HepG2 (cell line): ENCODE measurements around the gene ABTB2. TPM values are rescaled to one million over a fixed set of nuclear protein-coding genes. Genes with fewer than 3 reads are reported as not detected.

Experiments
- CHCHD3 ChIP-seq: sonication (generic); formaldehyde crosslinking; IDR thresholded peaks from 2 replicates; pipeline ENCODE4 v1.8.0; 2022; ENCODE audit warnings: mild to moderate bottlenecking, missing genetic modification reagents, moderate library complexity
- GRHL1 ChIP-seq: sonication (generic); formaldehyde crosslinking; conservative IDR thresholded peaks from 2 replicates; pipeline ENCODE4 v1.8.0; 2022; ENCODE audit warnings: missing genetic modification reagents
- MAZ ChIP-seq, 2 experiments: sonication (generic) in 1 of 2; formaldehyde crosslinking in 1 of 2; IDR thresholded peaks; 2 replicates each; pipeline versions ENCODE4 v1.5.0 to v1.6.1; 2012 to 2020; ENCODE audit warnings: low read depth in 2 of 2, mild to moderate bottlenecking in 2 of 2, borderline replicate concordance in 1 of 2, improper control_type of control experiment in 1 of 2, low read length in 1 of 2, missing genetic modification reagents in 1 of 2, moderate library complexity in 1 of 2
- polyA plus RNA-seq, 8 experiments: library from polyadenylated mRNA; depleted of rRNA in 3 of 8; stranded (reverse) in 7 of 8; unstranded in 1 of 8; fragments of >200 nt; fragmentation: Illumina TruSeq in 4 of 8; extraction: Trizol in 4 of 8; gene quantifications; 2 replicates each; pipeline versions ENCODE4 v1.2.1 to v1.2.3, GENCODE V29; 2011 to 2016; ENCODE audit warnings: low read depth in 4 of 8, missing spikeins in 1 of 8, mixed read lengths in 1 of 8; ENCODE audit not compliant: insufficient read depth in 1 of 8
- total RNA-seq, 5 experiments: library from RNA; depleted of rRNA; stranded (reverse); fragments of >200 nt; fragmentation: Illumina TruSeq; extraction: Trizol; gene quantifications; 2 replicates each; pipeline ENCODE4 v1.2.3, GENCODE V29; 2016; ENCODE audit warnings: low read depth in 1 of 5
- TF ChIP-seq, protein P1 (sequence below): sonication (generic); formaldehyde crosslinking; IDR thresholded peaks from 2 replicates; pipeline ENCODE4 v1.4.0; 2020; ENCODE audit warnings: missing genetic modification reagents, borderline replicate concordance
- TF ChIP-seq, protein P2 (sequence below): sonication (generic); formaldehyde crosslinking; IDR thresholded peaks from 2 replicates; pipeline ENCODE4 v1.4.0; 2020; ENCODE audit warnings: missing genetic modification reagents, borderline replicate concordance
- TF ChIP-seq, protein P3 (sequence below): sonication (generic); formaldehyde crosslinking; IDR thresholded peaks from 2 replicates; pipeline ENCODE4 v1.5.1; 2020; ENCODE audit warnings: mild to moderate bottlenecking, missing genetic modification reagents, borderline replicate concordance

ABTB2 gene
- total and polyA plus RNA-seq, 2 of the 13 experiments (the other 11 are each of a cell fraction or from before 2014, with no cell fraction given) = 5.1 to 15.4 TPM

GRCh38 chr11:34169686-34170085 is 188.1 kb downstream of the ABTB2 start (continued):
- TF ChIP-seq, protein P1, sequence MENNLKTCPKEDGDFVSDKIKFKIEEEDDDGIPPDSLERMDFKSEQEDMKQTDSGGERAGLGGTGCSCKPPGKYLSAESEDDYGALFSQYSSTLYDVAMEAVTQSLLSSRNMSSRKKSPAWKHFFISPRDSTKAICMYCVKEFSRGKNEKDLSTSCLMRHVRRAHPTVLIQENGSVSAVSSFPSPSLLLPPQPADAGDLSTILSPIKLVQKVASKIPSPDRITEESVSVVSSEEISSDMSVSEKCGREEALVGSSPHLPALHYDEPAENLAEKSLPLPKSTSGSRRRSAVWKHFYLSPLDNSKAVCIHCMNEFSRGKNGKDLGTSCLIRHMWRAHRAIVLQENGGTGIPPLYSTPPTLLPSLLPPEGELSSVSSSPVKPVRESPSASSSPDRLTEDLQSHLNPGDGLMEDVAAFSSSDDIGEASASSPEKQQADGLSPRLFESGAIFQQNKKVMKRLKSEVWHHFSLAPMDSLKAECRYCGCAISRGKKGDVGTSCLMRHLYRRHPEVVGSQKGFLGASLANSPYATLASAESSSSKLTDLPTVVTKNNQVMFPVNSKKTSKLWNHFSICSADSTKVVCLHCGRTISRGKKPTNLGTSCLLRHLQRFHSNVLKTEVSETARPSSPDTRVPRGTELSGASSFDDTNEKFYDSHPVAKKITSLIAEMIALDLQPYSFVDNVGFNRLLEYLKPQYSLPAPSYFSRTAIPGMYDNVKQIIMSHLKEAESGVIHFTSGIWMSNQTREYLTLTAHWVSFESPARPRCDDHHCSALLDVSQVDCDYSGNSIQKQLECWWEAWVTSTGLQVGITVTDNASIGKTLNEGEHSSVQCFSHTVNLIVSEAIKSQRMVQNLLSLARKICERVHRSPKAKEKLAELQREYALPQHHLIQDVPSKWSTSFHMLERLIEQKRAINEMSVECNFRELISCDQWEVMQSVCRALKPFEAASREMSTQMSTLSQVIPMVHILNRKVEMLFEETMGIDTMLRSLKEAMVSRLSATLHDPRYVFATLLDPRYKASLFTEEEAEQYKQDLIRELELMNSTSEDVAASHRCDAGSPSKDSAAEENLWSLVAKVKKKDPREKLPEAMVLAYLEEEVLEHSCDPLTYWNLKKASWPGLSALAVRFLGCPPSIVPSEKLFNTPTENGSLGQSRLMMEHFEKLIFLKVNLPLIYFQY = no peak
- TF ChIP-seq CHCHD3 (CRISPR knock-in tag) (no peak), GRHL1 (CRISPR knock-in tag) (no peak), MAZ (IDR thresholded peaks at IDR 0.05; ENCODE audit: borderline replicate concordance, low read depth, low read length) (no peak), MAZ (CRISPR knock-in tag; IDR thresholded peaks at IDR 0.05; ENCODE audit: low read depth) (no peak)
- TF ChIP-seq, protein P2, sequence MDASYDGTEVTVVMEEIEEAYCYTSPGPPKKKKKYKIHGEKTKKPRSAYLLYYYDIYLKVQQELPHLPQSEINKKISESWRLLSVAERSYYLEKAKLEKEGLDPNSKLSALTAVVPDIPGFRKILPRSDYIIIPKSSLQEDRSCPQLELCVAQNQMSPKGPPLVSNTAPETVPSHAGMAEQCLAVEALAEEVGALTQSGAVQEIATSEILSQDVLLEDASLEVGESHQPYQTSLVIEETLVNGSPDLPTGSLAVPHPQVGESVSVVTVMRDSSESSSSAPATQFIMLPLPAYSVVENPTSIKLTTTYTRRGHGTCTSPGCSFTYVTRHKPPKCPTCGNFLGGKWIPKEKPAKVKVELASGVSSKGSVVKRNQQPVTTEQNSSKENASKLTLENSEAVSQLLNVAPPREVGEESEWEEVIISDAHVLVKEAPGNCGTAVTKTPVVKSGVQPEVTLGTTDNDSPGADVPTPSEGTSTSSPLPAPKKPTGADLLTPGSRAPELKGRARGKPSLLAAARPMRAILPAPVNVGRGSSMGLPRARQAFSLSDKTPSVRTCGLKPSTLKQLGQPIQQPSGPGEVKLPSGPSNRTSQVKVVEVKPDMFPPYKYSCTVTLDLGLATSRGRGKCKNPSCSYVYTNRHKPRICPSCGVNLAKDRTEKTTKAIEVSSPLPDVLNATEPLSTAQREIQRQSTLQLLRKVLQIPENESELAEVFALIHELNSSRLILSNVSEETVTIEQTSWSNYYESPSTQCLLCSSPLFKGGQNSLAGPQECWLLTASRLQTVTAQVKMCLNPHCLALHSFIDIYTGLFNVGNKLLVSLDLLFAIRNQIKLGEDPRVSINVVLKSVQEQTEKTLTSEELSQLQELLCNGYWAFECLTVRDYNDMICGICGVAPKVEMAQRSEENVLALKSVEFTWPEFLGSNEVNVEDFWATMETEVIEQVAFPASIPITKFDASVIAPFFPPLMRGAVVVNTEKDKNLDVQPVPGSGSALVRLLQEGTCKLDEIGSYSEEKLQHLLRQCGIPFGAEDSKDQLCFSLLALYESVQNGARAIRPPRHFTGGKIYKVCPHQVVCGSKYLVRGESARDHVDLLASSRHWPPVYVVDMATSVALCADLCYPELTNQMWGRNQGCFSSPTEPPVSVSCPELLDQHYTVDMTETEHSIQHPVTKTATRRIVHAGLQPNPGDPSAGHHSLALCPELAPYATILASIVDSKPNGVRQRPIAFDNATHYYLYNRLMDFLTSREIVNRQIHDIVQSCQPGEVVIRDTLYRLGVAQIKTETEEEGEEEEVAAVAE (CRISPR knock-in tag) = no peak
- TF ChIP-seq, protein P3, sequence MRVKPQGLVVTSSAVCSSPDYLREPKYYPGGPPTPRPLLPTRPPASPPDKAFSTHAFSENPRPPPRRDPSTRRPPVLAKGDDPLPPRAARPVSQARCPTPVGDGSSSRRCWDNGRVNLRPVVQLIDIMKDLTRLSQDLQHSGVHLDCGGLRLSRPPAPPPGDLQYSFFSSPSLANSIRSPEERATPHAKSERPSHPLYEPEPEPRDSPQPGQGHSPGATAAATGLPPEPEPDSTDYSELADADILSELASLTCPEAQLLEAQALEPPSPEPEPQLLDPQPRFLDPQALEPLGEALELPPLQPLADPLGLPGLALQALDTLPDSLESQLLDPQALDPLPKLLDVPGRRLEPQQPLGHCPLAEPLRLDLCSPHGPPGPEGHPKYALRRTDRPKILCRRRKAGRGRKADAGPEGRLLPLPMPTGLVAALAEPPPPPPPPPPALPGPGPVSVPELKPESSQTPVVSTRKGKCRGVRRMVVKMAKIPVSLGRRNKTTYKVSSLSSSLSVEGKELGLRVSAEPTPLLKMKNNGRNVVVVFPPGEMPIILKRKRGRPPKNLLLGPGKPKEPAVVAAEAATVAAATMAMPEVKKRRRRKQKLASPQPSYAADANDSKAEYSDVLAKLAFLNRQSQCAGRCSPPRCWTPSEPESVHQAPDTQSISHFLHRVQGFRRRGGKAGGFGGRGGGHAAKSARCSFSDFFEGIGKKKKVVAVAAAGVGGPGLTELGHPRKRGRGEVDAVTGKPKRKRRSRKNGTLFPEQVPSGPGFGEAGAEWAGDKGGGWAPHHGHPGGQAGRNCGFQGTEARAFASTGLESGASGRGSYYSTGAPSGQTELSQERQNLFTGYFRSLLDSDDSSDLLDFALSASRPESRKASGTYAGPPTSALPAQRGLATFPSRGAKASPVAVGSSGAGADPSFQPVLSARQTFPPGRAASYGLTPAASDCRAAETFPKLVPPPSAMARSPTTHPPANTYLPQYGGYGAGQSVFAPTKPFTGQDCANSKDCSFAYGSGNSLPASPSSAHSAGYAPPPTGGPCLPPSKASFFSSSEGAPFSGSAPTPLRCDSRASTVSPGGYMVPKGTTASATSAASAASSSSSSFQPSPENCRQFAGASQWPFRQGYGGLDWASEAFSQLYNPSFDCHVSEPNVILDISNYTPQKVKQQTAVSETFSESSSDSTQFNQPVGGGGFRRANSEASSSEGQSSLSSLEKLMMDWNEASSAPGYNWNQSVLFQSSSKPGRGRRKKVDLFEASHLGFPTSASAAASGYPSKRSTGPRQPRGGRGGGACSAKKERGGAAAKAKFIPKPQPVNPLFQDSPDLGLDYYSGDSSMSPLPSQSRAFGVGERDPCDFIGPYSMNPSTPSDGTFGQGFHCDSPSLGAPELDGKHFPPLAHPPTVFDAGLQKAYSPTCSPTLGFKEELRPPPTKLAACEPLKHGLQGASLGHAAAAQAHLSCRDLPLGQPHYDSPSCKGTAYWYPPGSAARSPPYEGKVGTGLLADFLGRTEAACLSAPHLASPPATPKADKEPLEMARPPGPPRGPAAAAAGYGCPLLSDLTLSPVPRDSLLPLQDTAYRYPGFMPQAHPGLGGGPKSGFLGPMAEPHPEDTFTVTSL (CRISPR knock-in tag) = no peak
